ENCODE results near the gene IL1B.

DNA sequence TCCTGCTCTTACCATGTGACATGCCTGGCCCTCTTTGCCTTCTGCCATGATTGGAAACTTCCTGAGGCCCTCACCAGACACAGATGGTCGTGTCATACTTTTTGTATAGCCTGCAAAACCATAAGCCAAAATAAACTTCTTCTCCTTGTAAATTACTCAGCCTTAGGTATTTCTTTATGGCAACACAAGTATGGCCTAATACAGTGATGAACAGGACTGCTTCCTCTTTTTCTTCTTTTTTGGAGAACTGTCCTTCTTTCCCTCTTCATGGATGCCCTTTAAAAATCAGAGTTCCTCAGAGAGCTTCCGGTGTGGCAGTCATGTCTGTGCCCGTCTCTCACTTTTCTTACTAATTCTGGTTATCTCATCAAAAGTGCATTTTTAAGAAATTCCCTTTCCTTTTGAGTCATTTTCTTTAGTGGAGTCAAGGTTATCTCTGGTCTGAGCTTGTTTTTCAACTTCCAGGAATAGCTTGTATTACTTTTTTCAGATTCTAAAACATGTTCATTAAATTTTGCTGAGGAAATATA, 43.1 kb downstream of the IL1B start:
- no peak for TF ChIP-seq EP300 (IDR thresholded peaks at IDR 0.05)
- no peak for TF ChIP-seq CTCF (IDR thresholded peaks at IDR 0.05)
